ENCODE measurements around the gene CASP10. TPM values are rescaled to one million over a fixed set of nuclear protein-coding genes. Genes with fewer than 3 reads are reported as not detected.

The CASP10 gene
- total RNA-seq, 1 donor from 2014 or later, result 9.0 TPM

DNA sequence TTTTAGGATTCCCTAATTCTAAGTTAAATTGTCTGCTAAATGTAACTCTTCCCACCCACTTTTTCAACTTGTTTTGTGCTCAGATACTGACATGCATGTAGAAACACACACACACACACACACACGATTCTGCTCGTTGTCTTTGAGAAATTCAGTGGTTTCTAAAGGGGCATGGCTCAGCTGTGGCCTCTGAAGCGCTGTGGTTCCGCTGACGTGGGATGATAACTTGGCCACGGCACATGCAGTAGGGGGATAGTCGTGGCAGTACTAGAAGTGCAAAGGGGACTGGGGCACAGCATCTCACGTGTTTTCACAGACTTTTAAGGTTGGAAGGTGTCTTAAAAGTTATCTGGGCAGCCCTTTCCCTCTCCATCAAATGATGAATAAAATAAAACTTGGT is 18.4 kb downstream of the CASP10 start:
- H3K9me3 Mint-ChIP-seq (ENCODE audit: low read depth), result no peaks in the 10 kb centered on the region
- no peak for DNase-seq (ENCODE audit: low spot score, unreplicated experiment)
- no peak overlapping the region for H3K4me3 Mint-ChIP-seq (ENCODE audit: low read depth)
- peaks cover 5% of the 10 kb centered on the region for H3K36me3 Mint-ChIP-seq (ENCODE audit: insufficient read depth)
- no peaks in the 10 kb centered on the region for H3K27me3 Mint-ChIP-seq
- peaks cover 11% of the 10 kb centered on the region for H3K4me1 Mint-ChIP-seq (ENCODE audit: low read depth)
- peak overlapping the region; percentile 62 for H3K27ac Mint-ChIP-seq
- TF ChIP-seq, protein P1, sequence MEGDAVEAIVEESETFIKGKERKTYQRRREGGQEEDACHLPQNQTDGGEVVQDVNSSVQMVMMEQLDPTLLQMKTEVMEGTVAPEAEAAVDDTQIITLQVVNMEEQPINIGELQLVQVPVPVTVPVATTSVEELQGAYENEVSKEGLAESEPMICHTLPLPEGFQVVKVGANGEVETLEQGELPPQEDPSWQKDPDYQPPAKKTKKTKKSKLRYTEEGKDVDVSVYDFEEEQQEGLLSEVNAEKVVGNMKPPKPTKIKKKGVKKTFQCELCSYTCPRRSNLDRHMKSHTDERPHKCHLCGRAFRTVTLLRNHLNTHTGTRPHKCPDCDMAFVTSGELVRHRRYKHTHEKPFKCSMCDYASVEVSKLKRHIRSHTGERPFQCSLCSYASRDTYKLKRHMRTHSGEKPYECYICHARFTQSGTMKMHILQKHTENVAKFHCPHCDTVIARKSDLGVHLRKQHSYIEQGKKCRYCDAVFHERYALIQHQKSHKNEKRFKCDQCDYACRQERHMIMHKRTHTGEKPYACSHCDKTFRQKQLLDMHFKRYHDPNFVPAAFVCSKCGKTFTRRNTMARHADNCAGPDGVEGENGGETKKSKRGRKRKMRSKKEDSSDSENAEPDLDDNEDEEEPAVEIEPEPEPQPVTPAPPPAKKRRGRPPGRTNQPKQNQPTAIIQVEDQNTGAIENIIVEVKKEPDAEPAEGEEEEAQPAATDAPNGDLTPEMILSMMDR (IDR thresholded peaks at IDR 0.05; ENCODE audit: unreplicated experiment), result no peak

DNA sequence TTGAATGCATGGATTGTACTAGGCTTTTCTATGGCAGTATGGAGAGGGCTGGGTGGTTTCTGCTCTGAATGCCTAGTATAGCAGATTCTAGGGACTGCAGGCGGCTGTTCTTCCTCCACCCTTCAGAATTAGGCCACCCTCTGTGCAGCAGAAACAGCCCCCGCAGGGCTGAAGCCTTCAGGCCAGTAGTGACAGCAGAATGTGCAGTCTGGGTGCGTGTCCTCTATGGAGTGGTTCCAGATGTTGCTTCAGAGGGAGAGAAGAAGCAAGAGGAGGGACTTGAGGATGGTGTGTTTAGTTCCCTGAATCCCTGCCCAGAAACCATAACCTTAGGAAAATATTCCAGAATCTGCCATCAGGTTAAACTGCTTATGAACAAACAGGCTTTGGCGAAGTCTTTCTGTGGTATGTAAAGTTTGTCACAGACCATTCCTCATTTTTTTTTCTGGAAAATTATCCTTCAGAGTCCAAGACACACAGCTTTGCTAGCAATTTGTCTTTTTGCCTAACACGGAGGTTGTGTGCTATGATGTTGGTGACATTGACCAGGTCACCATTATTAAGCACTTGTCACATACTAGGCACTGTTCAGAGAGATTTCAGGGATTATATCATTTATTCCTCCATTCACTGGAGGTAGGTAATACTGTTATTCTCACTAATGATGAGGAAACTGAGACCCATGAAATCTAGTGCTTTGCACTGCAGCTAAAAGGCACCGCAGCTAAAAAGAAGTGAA is 21.1 kb downstream of the CASP10 start:
- Mint-ChIP-seq H3K4me1 (ENCODE audit: low read depth) (peaks cover 7% of the 10 kb centered on the region), H3K36me3 (ENCODE audit: insufficient read depth) (peaks cover 4% of the 10 kb centered on the region), H3K4me3 (ENCODE audit: low read depth) (no peak overlapping the region), H3K9me3 (ENCODE audit: low read depth) (no peaks in the 10 kb centered on the region), H3K27me3 (no peaks in the 10 kb centered on the region), H3K27ac (no peak overlapping the region)
- no peak for DNase-seq (ENCODE audit: low spot score, unreplicated experiment)
- TF ChIP-seq, protein P1 (IDR thresholded peaks at IDR 0.05; ENCODE audit: unreplicated experiment), result no peak

DNA sequence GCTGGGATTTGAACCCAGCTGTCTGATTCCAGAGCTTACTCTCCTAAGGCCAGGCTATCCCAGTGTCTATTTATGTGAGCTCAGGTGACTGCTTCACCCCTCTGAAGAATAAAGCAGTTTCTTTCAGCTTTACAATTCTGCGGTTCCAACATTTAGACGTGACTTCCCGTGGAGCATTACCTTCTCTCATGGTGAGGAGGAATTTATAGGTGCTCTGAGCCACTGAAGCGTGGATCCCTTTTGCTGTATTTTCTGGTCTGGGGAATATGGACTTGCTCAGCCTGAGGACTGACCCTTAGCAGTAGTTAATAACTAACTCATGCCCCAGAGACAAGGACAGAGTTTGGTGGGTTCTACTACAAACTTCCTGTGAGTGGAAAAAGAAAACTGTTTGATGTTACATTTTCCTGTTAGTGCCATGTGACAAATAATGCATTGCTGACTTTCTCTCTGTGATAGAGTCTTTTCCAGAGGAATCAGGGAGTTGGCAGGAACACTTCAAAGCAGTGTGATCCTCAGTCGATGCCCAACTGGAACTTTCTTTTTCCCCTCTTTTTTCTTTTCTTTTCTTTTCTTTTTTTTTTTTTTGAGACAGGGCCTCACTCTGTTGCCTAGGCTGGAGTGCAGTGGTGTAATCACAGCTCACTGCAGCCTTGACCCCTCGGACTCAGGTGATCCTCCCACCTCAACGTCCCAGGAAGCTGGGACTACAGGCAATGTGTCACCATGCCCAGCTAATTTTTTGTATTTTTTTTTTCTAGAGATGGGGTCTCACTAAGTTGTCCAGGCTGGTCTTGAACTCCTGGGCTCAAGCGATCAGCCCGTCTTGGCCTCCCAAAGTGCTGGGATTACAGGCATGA is 21.9 kb downstream of the CASP10 start:
- TF ChIP-seq, protein P1 (IDR thresholded peaks at IDR 0.05; ENCODE audit: unreplicated experiment), result no peak
- H3K27me3 Mint-ChIP-seq, result no peaks in the 10 kb centered on the region
- no peak overlapping the region for H3K4me3 Mint-ChIP-seq (ENCODE audit: low read depth)
- peaks cover 5% of the 10 kb centered on the region for H3K36me3 Mint-ChIP-seq (ENCODE audit: insufficient read depth)
- no peaks in the 10 kb centered on the region for H3K9me3 Mint-ChIP-seq (ENCODE audit: low read depth)
- no peak for DNase-seq (ENCODE audit: low spot score, unreplicated experiment)
- H3K27ac Mint-ChIP-seq, result no peak overlapping the region
- H3K4me1 Mint-ChIP-seq (ENCODE audit: low read depth), result peaks cover 7% of the 10 kb centered on the region

DNA sequence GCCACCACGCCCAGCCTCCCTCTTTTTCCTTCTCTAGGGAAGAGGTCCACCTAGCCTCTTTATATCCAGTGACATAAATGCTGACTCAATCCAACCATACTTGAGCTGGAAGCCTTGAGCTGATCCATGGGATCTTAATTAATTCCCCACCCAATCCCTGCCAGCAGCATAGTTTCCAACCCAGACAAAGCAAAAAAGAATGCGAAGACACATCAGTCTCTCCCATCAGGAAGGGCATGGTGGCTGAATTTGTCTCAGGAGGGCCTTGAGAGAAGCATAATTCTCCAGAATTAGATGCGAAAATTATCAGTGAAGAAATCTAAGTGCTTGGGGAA is 22.5 kb downstream of the CASP10 start:
- H3K27ac Mint-ChIP-seq, result no peak overlapping the region
- H3K4me1 Mint-ChIP-seq (ENCODE audit: low read depth), result peaks cover 7% of the 10 kb centered on the region
- TF ChIP-seq, protein P1 (IDR thresholded peaks at IDR 0.05; ENCODE audit: unreplicated experiment), result no peak
- H3K4me3 Mint-ChIP-seq (ENCODE audit: low read depth), result no peak overlapping the region
- H3K36me3 Mint-ChIP-seq (ENCODE audit: insufficient read depth), result peaks cover 5% of the 10 kb centered on the region
- no peak for DNase-seq (ENCODE audit: low spot score, unreplicated experiment)
- no peaks in the 10 kb centered on the region for H3K27me3 Mint-ChIP-seq
- no peaks in the 10 kb centered on the region for H3K9me3 Mint-ChIP-seq (ENCODE audit: low read depth)

DNA sequence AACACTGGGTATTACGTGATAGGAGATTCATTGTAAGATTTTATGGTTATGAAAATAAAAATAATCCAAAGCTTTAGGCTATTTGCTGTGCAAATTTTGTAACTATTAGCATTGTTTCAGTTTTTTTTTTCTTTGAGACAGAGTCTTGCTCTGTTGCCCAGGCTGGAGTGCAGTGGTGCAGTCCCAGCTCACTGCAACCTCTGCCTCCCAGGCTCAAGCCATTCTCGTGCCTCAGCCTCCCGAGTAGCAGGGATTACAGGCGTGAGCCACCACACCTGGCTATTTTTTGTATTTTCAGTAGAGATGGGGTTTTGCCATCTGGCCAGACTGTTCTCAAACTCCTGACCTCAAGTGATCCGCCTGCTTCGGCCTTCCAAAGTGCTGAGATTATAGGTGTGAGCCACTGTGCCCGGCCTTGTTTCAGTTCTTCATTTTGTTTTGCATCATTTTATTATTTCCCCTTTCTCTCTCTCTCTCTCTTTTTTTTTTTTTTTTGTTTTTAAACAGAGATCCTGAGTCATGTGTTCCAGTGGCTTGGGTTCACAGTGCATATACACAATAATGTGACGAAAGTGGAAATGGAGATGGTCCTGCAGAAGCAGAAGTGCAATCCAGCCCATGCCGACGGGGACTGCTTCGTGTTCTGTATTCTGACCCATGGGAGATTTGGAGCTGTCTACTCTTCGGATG is 25.8 kb downstream of the CASP10 start:
- H3K4me1 Mint-ChIP-seq (ENCODE audit: low read depth), result peaks cover 7% of the 10 kb centered on the region
- TF ChIP-seq, protein P1 (IDR thresholded peaks at IDR 0.05; ENCODE audit: unreplicated experiment), result no peak
- H3K27ac Mint-ChIP-seq, result no peak overlapping the region
- H3K9me3 Mint-ChIP-seq (ENCODE audit: low read depth), result no peaks in the 10 kb centered on the region
- no peak overlapping the region for H3K4me3 Mint-ChIP-seq (ENCODE audit: low read depth)
- no peak for DNase-seq (ENCODE audit: low spot score, unreplicated experiment)
- H3K36me3 Mint-ChIP-seq (ENCODE audit: insufficient read depth), result peaks cover 5% of the 10 kb centered on the region
- H3K27me3 Mint-ChIP-seq, result no peaks in the 10 kb centered on the region
